Stimulated activated CD4-positive, alpha-beta T cell treated with anti-CD3 and anti-CD28 coated beads, Interleukin-4, amount 100 ng/mL, for 24 hours (primary cell): ENCODE data around the gene ART1.
"Not testable (repeated sequence)": the region's sequence is repeated elsewhere in the genome, so short reads cannot be mapped to it uniquely, and the experiment has no call there.

ENCODE experiments used
- DNase-seq: peaks from one replicate; pipeline ENCODE4 v3.0.0-alpha.2; 2020

ART1 gene

GRCh38 chr11:3644817-3645235 lies at the start of gene ART1:
Gene ART1, plus strand, starts transcription at chr11:3645128. Its CDS starts 14,086 bp downstream, at chr11:3659214.
- no peak for DNase-seq

DNA sequence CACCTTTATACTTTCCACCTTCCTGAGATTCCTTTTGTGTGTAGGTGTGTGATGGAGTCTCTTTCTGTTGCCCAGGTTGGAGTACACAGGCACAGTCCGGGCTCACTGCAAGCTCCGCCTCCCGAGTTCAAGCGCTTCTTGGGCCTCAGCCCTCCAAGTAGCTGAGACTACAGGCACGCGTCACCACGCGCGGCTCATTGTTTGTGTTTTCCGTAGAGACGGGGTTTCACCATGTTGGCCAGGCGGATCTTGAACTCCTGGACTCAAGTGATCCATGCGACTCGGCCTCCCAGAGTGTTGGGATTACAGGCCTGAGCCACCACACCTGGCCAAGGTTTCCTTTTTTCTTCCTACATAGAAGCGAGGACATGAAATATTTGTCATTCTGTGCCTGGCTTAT lies 47.2 kb upstream of the ART1 start:
- DNase-seq: not testable (repeated sequence)

DNA sequence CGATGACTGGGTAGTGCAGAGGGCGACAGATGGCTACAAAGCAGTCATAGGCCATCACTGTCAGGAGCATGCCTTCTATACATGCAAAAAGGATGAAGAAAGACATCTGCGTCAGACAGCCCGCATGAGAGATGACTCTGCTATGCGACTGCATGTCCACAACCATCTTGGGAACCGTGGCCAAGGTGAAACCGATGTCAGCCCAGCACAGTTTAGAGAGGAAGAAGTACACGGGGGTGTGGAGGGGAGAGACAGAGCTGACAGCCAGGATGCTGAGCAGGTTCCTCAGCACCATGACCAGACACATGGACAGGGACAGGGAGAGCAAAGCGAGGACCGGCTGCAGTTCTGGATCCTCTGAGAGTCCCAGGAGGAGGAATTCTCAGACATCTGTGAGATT lies 44.7 kb upstream of the ART1 start:
- DNase-seq: not testable (repeated sequence)

- DNase-seq: no peak
Observed at GRCh38 chr11:3604167-3604566, 40.8 kb upstream of the ART1 start.

- no peak for DNase-seq
Observed at GRCh38 chr11:3605283-3605662, 39.7 kb upstream of the ART1 start.

DNA sequence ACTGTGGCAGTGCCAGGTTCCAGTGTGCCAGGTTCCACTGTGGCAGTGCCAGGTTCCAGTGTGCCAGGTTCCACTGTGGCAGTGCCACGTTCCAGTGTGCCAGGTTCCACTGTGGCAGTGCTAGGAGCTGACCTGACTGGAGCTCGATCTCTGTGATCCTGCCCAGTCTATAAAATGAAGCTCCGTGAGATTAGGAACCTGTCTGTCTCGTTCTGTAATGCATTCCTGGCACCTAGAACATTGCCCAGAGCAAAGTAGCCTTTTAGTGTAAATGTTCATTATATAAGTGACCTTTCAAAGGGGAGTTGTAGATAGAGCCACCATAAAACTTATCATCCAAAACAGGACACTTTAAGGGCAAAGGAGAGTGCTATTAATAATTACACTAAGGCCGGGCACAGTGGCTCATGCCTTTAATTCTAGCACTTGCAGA lies 39.1 kb upstream of the ART1 start:
- DNase-seq: no peak

DNA sequence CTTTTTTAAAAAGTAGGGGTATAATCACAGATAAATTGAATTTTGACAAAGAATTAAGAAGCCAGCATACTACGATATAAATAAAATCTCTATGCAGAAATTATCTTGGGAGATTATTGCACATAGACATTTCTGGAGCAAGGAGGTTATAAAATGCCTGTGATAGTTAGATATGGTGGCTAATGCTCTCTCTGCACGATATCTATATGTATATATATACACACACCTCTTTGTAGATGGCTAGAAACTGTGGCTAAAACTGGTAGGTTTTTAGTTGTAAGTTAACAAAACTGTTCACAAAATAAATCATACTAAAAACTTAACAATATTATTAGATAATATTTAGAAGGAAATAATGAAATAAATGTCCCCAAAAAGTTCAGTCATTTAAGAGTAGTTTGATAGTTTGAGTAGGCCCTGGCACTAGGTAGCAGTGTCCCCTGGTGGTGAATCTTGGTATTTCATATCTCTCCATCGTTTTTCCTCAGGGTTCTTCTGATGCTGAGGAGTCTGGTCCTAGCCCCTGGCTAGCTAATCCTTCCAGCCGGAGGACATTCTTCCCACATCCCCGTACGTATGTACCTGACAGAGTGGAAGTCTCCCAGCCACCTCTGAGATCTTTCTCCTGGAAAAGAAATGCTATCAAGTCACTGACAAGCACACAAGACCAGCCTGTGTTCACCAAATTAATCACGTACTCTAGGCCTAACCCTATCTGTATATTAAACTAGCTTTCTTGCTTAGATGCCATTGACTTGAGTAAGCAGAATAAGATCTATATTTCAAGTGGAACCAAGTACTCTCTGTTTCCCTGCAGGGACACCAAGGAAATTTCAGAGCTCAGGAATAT lies 35.3 kb upstream of the ART1 start:
- peak; percentile 48 for DNase-seq

GRCh38 chr11:3610846-3611245 lies 34.1 kb upstream of the ART1 start:
- DNase-seq: no peak

- DNase-seq: no peak
Observed at GRCh38 chr11:3611976-3612678, 32.8 kb upstream of the ART1 start.

DNA sequence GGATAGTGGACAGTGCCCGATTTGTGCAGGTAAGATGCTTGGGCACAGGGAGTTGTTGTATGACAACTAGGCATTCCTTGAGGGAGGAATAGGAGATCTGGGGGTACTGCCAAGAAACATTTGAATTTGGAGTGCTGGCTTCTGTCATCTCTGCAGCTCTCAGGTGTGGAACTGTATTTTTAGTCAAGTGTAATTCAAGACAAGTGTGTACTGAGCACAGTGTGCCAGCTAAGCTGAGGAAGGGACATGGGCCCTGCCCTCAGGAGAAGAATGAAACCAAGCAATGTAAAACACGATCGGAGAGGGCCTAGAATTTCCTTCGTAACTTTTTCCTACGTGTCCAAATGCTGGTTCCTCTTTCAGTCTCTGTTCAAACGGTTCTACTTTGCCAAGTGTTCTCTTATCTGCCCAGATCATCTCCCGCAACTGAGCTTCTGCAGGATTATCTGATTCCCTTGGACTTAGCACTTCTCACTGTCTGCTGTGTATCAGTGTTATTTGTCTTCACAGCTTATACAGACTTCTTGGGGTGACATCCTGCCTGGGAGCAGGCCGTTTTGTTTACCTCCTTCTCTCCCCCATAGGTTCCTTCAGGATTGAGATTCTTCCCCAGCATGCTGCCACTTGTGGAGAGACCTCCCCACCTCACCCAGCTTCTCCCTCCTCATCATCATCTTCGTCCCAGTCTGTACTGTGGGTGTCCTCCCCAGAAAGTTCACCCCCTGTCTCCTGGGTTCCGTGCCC lies 30.8 kb upstream of the ART1 start:
- DNase-seq: no peak

DNA sequence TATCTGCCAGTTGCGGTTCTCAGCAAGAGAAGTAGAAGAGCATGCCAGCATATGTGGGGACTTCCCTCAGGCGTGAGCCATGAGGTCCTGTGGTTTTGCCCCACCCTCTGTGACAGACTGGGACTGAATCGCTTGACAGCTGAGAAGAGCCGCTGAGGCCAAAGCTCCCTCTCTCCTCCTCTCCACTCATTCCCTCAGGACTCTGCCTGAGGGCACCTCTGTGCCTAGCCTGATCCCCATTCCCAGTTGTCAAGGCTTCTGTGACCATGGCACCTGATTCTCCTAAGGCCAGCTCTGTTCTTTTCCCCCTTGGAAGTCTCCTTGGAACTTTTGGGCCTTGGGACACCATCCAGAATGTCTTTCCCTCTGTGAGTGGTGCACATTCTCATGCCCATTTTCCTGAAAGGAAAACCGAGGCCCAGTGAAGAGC lies 30.2 kb upstream of the ART1 start:
- DNase-seq: peak; percentile 67

DNA sequence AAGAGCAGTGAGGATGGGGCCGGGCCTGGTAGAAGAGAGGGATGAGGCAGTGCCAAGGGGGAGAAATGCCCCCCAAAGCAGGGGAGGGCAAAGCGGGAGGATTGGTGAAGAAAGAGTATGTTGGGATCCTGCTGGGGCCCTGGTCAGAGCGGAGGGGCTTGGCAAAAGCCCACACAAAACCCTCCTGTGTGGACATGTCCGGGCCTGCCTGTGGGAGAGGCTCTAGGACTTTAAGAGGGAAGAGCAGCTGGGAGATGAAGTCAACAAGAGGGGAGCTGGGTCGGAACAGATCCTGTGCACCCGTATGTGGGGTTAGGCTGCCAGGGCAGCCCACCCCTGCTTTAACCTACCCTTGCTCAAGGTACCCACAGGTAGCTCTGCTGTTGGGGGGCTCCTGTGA lies 28.9 kb upstream of the ART1 start:
- DNase-seq: no peak

DNA sequence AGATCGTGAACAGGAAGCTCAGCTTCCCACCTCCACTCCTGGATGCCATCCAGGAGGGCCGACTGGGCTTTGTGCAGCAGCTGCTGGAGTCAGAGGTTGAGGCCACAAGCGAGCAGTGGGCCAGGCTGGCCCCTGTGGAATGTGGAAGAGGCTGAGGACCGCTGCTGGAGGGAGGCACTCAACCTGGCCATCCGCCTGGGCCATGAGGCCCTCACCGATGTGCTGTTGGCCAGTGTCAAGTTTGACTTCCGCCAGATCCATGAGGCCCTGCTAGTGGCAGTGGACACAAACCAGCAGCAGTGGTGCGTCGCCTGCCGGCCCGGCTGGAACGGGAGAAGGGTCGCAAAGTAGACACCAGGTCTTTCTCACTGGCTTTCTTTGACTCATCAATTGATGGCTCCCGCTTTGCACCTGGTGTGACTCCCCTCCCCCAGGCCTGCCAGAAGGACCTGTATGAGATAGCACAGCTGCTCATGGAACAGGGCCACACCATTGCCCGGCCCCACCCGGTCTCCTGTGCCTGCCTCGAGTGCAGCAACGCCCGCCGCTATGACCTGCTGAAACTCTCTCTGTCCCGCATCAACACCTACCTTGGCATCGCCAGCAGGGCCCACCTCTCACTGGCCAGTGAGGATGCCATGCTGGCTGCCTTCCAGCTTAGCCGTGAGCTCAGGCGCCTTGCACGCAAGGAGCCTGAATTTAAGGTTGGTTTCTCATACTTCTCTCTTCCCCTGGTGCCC lies 28.0 kb upstream of the ART1 start:
- no peak for DNase-seq

GRCh38 chr11:3617990-3618389 lies 26.9 kb upstream of the ART1 start:
- no peak for DNase-seq

- DNase-seq: no peak
Observed at GRCh38 chr11:3622521-3622920, 22.4 kb upstream of the ART1 start.

DNA sequence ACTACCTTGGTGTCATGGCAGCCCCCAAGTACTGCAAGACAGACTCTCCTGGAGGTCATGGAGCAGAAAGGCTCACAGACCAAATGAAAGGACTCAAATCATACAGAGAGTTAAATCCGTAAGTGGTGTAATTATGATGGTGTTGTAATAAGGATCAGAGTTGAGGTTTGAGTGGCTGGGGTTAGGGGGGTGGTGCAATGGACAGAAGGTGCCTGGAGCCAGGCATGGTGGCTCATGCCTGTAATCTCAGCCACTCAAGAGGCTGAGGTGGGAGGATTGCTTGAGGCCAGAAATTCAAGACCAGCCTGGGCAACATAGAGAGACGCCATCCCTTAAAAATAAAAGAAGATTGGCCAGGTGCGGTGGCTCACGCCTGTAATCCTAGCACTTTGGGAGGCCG lies 21.8 kb upstream of the ART1 start:
- DNase-seq: no peak

- no peak for DNase-seq
Observed at GRCh38 chr11:3623767-3624458, 21.0 kb upstream of the ART1 start.

- DNase-seq: no peak
Observed at GRCh38 chr11:3626250-3626960, 18.5 kb upstream of the ART1 start.

DNA sequence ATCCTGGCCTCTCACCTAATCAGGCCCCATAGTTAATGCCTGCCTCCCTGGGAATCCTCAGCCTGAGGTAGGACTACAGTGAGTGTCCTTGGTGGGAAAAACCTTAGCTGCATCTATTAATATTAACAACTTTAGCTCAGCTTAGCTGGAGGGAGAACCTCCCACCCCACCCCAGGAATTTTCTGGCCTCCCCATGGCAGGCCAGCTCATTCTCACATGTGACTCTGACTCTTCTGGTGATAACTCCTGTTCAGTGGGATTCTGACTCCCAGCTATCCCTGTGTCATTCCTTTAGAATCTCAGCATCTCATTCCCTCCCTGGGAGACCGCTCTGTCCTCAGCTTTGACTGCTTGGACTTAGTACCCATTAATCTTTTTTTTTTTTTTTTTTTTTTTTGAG lies 17.6 kb upstream of the ART1 start:
- no peak for DNase-seq

DNA sequence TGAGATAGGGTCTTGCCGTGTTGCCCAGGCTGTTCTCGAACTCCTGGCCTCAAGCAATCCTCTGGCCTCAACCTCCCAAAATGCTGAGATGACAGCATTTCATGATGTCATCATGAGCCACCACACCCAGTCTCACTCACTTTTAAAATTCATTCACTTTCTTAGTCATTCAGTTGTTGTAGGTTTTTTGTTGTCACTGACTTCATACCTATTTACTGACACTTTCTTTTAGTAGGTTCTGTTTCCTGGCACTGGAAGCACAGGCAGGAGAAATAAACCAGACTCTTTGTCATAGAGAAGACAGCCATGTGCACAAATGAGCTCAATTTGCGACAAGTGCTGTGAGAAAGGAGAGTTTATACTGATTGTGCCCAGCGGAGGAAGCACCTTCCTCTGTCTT lies 13.6 kb upstream of the ART1 start:
- DNase-seq: no peak

GRCh38 chr11:3632070-3632660 lies 12.8 kb upstream of the ART1 start:
- DNase-seq: no peak
